HepG2 (cell line): ENCODE measurements around the gene LRRC25. TPM values are rescaled to one million over a fixed set of nuclear protein-coding genes. Genes with fewer than 3 reads are reported as not detected.

Experiments
- ATAC-seq: fragments of 200-7000 bp; cut with Tn5 transposase; 3 replicates; pipeline ENCODE4 v1.9.1; 2020; ENCODE audit warnings: mild to moderate bottlenecking, moderate library complexity
- BruUV-seq: library from RNA; stranded (reverse); fragments of 400-500 nt; replicated peaks from 2 replicates; lab custom pipeline; 2021; lab: Mats Ljungman, UMichigan
- CTCF ChIA-PET: fragments of 300-600 bp; formaldehyde crosslinking; extraction: SDS; loops from one replicate; lab custom pipeline; 2021; ENCODE audit warnings: low total read pairs, inconsistent platforms, low intra/inter-chr PET ratio; lab: Yijun Ruan, JAX
- POLR2A ChIA-PET: fragments of 350-600 bp; sonication (Branson Sonifier 250); formaldehyde crosslinking; loops from one replicate; lab custom pipeline; 2020; ENCODE audit warnings: antibody characterized with exemption, inconsistent platforms; lab: Yijun Ruan, JAX
- DNase-seq: peaks from one replicate; pipeline ENCODE4 v3.0.0-alpha.2; 2015; ENCODE audit warnings: low spot score
- FAIRE-seq: peaks from 3 replicates; lab custom pipeline; 2011; peaks lifted over from hg19 to GRCh38; lab: Jason Lieb, UNC
- H2AFZ ChIP-seq: one replicate; pipeline ENCODE4 v1.6.1; 2011; ENCODE audit warnings: low read length, inconsistent platforms
- H3K27ac ChIP-seq: fragments of 300-600 bp; 3 replicates; pipeline ENCODE4 v1.8.0; 2011; ENCODE audit warnings: mixed run types, mild to moderate bottlenecking, mixed read lengths, low read length, inconsistent platforms; ENCODE audit not compliant: insufficient read depth; ENCODE audit errors: extremely low read length
- H3K27me3 ChIP-seq, 2 experiments: fragments of 200-600 bp in 1 of 2; 2 replicates in 1 of 2; 3 replicates in 1 of 2; pipeline versions ENCODE4 v1.6.0 to v1.8.0; 2011; ENCODE audit warnings: low read length in 2 of 2, mild to moderate bottlenecking in 2 of 2, moderate library complexity in 2 of 2, inconsistent platforms in 1 of 2; ENCODE audit not compliant: insufficient read depth in 2 of 2, control insufficient read depth in 1 of 2
- H3K36me3 ChIP-seq, 2 experiments: fragments of 200-600 bp in 1 of 2; replicated peaks in 1 of 2; 2 replicates in 1 of 2; 3 replicates in 1 of 2; pipeline versions ENCODE4 v1.5.1 to v1.8.0; 2011; ENCODE audit warnings: low read length in 2 of 2, inconsistent platforms in 1 of 2; ENCODE audit not compliant: insufficient read depth in 2 of 2, control insufficient read depth in 1 of 2
- H3K4me1 ChIP-seq: 2 replicates; pipeline ENCODE4 v1.5.1; 2012; ENCODE audit warnings: low read length, inconsistent platforms; ENCODE audit not compliant: insufficient read depth
- H3K4me2 ChIP-seq: 2 replicates; pipeline ENCODE4 v1.6.0; 2011; ENCODE audit warnings: low read depth, low read length, inconsistent platforms
- H3K4me3 ChIP-seq, 3 experiments: fragments of 200-600 bp in 1 of 3; sonication (generic), shearing (Covaris generic) in 1 of 3; replicated peaks in 1 of 3; 2 replicates each; pipeline ENCODE4 v1.5.1; 2011 to 2016; ENCODE audit warnings: low read length in 3 of 3, inconsistent platforms in 2 of 3, low read depth in 2 of 3, mild to moderate bottlenecking in 2 of 3, control low read depth in 1 of 3, mixed read lengths in 1 of 3; ENCODE audit not compliant: insufficient read depth in 1 of 3
- H3K79me2 ChIP-seq: one replicate; pipeline ENCODE4 v1.6.1; 2011; ENCODE audit warnings: low read length, inconsistent platforms; ENCODE audit not compliant: insufficient read depth
- H3K9ac ChIP-seq: 2 replicates; pipeline ENCODE4 v1.6.0; 2011; ENCODE audit warnings: mild to moderate bottlenecking, low read depth, low read length, inconsistent platforms; ENCODE audit not compliant: insufficient read depth
- H3K9me3 ChIP-seq: 2 replicates; pipeline ENCODE4 v1.5.1; 2012; ENCODE audit warnings: mild to moderate bottlenecking, low read length
- H4K20me1 ChIP-seq: 2 replicates; pipeline ENCODE4 v1.6.0; 2011; ENCODE audit warnings: inconsistent platforms, mild to moderate bottlenecking, low read length, moderate library complexity; ENCODE audit not compliant: insufficient read depth
- AKAP8 ChIP-seq: sonication (generic); formaldehyde crosslinking; IDR thresholded peaks from 2 replicates; pipeline ENCODE4 v1.5.1; 2020; ENCODE audit warnings: mild to moderate bottlenecking, missing genetic modification reagents
- CCDC6 ChIP-seq: sonication (generic); formaldehyde crosslinking; IDR thresholded peaks from 2 replicates; pipeline ENCODE4 v1.8.1; 2022; ENCODE audit warnings: mild to moderate bottlenecking, missing genetic modification reagents, moderate library complexity
- ERF ChIP-seq: IDR thresholded peaks from 2 replicates; pipeline ENCODE4 v1.6.1; 2018; ENCODE audit warnings: missing biosample characterization, missing genetic modification reagents
- HNRNPUL1 ChIP-seq: fragments of 200-400 bp; formaldehyde crosslinking; IDR thresholded peaks from 2 replicates; pipeline ENCODE4 v1.6.1; 2017; ENCODE audit warnings: low read depth, mild to moderate bottlenecking, low read length, moderate library complexity
- MYNN ChIP-seq: sonication (generic); formaldehyde crosslinking; IDR thresholded peaks from 2 replicates; pipeline ENCODE4 v1.4.0; 2020; ENCODE audit warnings: mild to moderate bottlenecking, low read depth, missing genetic modification reagents
- RFXAP ChIP-seq: sonication (generic); formaldehyde crosslinking; IDR thresholded peaks from 2 replicates; pipeline ENCODE4 v1.4.0; 2020; ENCODE audit warnings: missing genetic modification reagents, borderline replicate concordance
- SALL1 ChIP-seq: sonication (generic); formaldehyde crosslinking; IDR thresholded peaks from 2 replicates; pipeline ENCODE4 v1.8.0; 2022; ENCODE audit warnings: mild to moderate bottlenecking, missing genetic modification reagents
- ZNF549 ChIP-seq: sonication (generic); formaldehyde crosslinking; IDR thresholded peaks from 2 replicates; pipeline ENCODE4 v1.5.0; 2020; ENCODE audit warnings: missing genetic modification reagents
- WGBS: methylation state at CpG from one replicate; pipeline ENCODE4 v1.1.6; 2017; ENCODE audit warnings: low lambda C conversion rate; 5-methylcytosine and 5-hydroxymethylcytosine counted together
- in situ Hi-C: cut with HindIII; loops from 2 replicates; pipeline ENCODE4 v1.10.0; 2017; ENCODE audit warnings: low pct_unique_long_range_greater_than_20kb; ENCODE audit not compliant: extremely low pct_ligation_motif_present
- intact Hi-C: fragments of 100-400 bp; cut with micrococcal nuclease; formaldehyde crosslinking; loops from one replicate; pipeline ENCODE4 v1.10.0; 2022; ENCODE audit not compliant: unreplicated experiment
- polyA plus RNA-seq, 8 experiments: library from polyadenylated mRNA; depleted of rRNA in 3 of 8; stranded (reverse) in 7 of 8; unstranded in 1 of 8; fragments of >200 nt; fragmentation: Illumina TruSeq in 4 of 8; extraction: Trizol in 4 of 8; gene quantifications; 2 replicates each; pipeline versions ENCODE4 v1.2.1 to v1.2.3, GENCODE V29; 2011 to 2016; ENCODE audit warnings: low read depth in 4 of 8, missing spikeins in 1 of 8, mixed read lengths in 1 of 8; ENCODE audit not compliant: insufficient read depth in 1 of 8
- total RNA-seq, 5 experiments: library from RNA; depleted of rRNA; stranded (reverse); fragments of >200 nt; fragmentation: Illumina TruSeq; extraction: Trizol; gene quantifications; 2 replicates each; pipeline ENCODE4 v1.2.3, GENCODE V29; 2016; ENCODE audit warnings: low read depth in 1 of 5
- TF ChIP-seq, protein P1 (sequence below): IDR thresholded peaks from 2 replicates; pipeline ENCODE4 v1.6.1; 2016; ENCODE audit warnings: control low read depth
- TF ChIP-seq, protein P2 (sequence below): fragments of 450-650 bp; IDR thresholded peaks from 2 replicates; pipeline ENCODE4 v1.6.1; 2016
- TF ChIP-seq, protein P3 (sequence below): sonication (generic); formaldehyde crosslinking; IDR thresholded peaks from 2 replicates; pipeline ENCODE4 v1.4.0; 2020; ENCODE audit warnings: missing genetic modification reagents; ENCODE audit errors: not compliant biosample characterization
- TF ChIP-seq, protein P4 (sequence below): sonication (generic); formaldehyde crosslinking; IDR thresholded peaks from 2 replicates; pipeline ENCODE4 v1.4.0; 2020; ENCODE audit warnings: mild to moderate bottlenecking, missing genetic modification reagents

LRRC25 gene
- total and polyA plus RNA-seq, 2 of the 13 experiments (the other 11 are each of a cell fraction or from before 2014, with no cell fraction given): 0.13 to 0.53 TPM

DNA sequence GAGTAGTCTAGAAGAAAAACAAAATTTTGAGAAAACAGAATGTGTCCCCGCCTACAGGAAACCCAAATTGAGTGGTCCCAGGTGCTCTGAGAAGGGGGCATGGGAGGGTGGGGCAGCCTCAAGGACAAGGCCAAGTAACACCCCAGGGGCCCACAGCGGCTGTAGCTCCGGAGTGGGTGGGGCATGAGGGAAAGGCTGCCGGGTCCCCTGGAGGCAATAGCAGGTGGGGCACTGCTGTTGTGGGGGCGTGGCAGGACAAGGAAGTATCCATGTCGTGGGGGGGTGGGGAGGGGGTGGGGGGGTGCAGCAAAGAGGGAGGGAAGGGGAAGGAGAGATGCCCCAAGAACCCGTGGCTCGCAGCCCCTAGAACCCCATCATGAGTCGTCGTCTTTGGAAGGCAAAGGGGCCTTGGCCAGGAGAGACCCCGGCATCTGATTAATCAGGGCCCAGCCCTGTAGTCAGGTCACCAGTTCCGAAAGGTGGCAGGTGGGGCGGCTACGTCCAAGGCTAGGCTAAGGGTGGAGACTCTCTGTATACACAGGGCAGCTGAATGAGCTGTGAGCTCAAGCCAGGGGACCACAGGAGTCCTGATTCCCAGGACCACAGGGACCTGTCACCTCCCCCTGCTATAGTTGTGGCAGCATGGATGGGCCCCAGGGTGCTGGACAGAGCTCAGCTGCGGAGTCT, 48.0 kb upstream of the LRRC25 start:
- in situ Hi-C loops (no loop called here), intact Hi-C loops (no loop called here)
- FAIRE-seq (no peak), DNase-seq (no peak), ATAC-seq (no peak)
- no peaks in the 10 kb centered on the region for H3K9me3 ChIP-seq
- no peak overlapping the region for H3K9ac ChIP-seq
- no peak overlapping the region for H3K27ac ChIP-seq
- no TSS peak for BruUV-seq
- POLR2A ChIA-PET: no interaction called here
- WGBS: 94% methylated on average over 14 of the region's 15 CpGs
- H3K79me2 ChIP-seq: no peaks in the 10 kb centered on the region
- CTCF ChIA-PET: no interaction called here
- H3K4me1 ChIP-seq: peaks cover 21% of the 10 kb centered on the region
- H2AFZ ChIP-seq: no peak overlapping the region
- no peaks in the 10 kb centered on the region for H3K27me3 ChIP-seq
- peaks cover 36 to 66% of the 10 kb centered on the region in 2 experiments; a peak in 4 of 5 replicates for H3K36me3 ChIP-seq
- H4K20me1 ChIP-seq: peaks cover 9% of the 10 kb centered on the region; the same call in 1 of the 2 replicates
- H3K4me2 ChIP-seq: no peak overlapping the region
- TF ChIP-seq, protein P1, sequence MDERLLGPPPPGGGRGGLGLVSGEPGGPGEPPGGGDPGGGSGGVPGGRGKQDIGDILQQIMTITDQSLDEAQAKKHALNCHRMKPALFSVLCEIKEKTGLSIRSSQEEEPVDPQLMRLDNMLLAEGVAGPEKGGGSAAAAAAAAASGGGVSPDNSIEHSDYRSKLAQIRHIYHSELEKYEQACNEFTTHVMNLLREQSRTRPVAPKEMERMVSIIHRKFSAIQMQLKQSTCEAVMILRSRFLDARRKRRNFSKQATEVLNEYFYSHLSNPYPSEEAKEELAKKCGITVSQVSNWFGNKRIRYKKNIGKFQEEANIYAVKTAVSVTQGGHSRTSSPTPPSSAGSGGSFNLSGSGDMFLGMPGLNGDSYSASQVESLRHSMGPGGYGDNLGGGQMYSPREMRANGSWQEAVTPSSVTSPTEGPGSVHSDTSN: no peak
- TF ChIP-seq, protein P2, sequence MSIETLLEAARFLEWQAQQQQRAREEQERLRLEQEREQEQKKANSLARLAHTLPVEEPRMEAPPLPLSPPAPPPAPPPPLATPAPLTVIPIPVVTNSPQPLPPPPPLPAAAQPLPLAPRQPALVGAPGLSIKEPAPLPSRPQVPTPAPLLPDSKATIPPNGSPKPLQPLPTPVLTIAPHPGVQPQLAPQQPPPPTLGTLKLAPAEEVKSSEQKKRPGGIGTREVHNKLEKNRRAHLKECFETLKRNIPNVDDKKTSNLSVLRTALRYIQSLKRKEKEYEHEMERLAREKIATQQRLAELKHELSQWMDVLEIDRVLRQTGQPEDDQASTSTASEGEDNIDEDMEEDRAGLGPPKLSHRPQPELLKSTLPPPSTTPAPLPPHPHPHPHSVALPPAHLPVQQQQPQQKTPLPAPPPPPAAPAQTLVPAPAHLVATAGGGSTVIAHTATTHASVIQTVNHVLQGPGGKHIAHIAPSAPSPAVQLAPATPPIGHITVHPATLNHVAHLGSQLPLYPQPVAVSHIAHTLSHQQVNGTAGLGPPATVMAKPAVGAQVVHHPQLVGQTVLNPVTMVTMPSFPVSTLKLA: no peak
- TF ChIP-seq, protein P3, sequence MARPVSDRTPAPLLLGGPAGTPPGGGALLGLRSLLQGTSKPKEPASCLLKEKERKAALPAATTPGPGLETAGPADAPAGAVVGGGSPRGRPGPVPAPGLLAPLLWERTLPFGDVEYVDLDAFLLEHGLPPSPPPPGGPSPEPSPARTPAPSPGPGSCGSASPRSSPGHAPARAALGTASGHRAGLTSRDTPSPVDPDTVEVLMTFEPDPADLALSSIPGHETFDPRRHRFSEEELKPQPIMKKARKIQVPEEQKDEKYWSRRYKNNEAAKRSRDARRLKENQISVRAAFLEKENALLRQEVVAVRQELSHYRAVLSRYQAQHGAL: no peak
- TF ChIP-seq ZNF549 (CRISPR knock-in tag) (no peak), ERF (CRISPR knock-in tag) (no peak), HNRNPUL1 (no peak), SALL1 (CRISPR knock-in tag) (no peak), RFXAP (CRISPR knock-in tag) (no peak), AKAP8 (no peak), MYNN (CRISPR knock-in tag) (no peak), CCDC6 (CRISPR knock-in tag) (no peak)
- TF ChIP-seq, protein P4, sequence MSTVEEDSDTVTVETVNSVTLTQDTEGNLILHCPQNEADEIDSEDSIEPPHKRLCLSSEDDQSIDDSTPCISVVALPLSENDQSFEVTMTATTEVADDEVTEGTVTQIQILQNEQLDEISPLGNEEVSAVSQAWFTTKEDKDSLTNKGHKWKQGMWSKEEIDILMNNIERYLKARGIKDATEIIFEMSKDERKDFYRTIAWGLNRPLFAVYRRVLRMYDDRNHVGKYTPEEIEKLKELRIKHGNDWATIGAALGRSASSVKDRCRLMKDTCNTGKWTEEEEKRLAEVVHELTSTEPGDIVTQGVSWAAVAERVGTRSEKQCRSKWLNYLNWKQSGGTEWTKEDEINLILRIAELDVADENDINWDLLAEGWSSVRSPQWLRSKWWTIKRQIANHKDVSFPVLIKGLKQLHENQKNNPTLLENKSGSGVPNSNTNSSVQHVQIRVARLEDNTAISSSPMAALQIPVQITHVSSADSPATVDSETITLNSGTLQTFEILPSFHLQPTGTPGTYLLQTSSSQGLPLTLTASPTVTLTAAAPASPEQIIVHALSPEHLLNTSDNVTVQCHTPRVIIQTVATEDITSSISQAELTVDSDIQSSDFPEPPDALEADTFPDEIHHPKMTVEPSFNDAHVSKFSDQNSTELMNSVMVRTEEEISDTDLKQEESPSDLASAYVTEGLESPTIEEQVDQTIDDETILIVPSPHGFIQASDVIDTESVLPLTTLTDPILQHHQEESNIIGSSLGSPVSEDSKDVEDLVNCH (CRISPR knock-in tag): no peak
- no peak overlapping the region for H3K4me3 ChIP-seq
